Stomach (tissue), 9 donors: ENCODE data around the gene MAGI2. TPM values are rescaled to one million over a fixed set of nuclear protein-coding genes. Genes with fewer than 3 reads are reported as not detected.
A peak's percentile ranks its signal among the peaks of the same experiment; 100 is the strongest.

Experiments used
- DNase-seq, 2 donors: peaks; one replicate each; pipeline versions ENCODE4 v3.0.0 to v3.0.0-alpha.2; 2013 to 2019
- H3K27ac ChIP-seq, 5 donors: fragments of 200-600 bp in 4 of 5; sonication (generic) in 4 of 5; one replicate each; pipeline ENCODE4 v1.5.1; 2013 to 2019; ENCODE audit warnings: mild to moderate bottlenecking in 1 of 5, moderate library complexity in 1 of 5
- H3K27me3 ChIP-seq, 3 donors: fragments of 200-600 bp; sonication (generic); one replicate each; pipeline ENCODE4 v1.5.1; 2017 to 2019; ENCODE audit warnings: mixed run types in 1 of 3
- H3K36me3 ChIP-seq, 4 donors: fragments of 200-600 bp; sonication (generic); 1 replicate in 3 of 4; 2 replicates in 1 of 4; pipeline ENCODE4 v1.5.1; 2016 to 2019
- H3K4me1 ChIP-seq, 4 donors: fragments of 200-600 bp; sonication (generic); one replicate each; pipeline ENCODE4 v1.5.1; 2016 to 2019
- H3K4me3 ChIP-seq, 4 donors: fragments of 200-600 bp; sonication (generic) in 3 of 4; one replicate each; pipeline ENCODE4 v1.5.1; 2016 to 2019; ENCODE audit warnings: mild to moderate bottlenecking in 1 of 4
- H3K9me3 ChIP-seq, 4 donors: fragments of 200-600 bp; sonication (generic); one replicate each; pipeline ENCODE4 v1.5.1; 2016 to 2019
- EP300 ChIP-seq: sonication (generic); formaldehyde crosslinking; IDR thresholded peaks from one replicate; pipeline ENCODE4 v1.6.1; 2017; ENCODE audit warnings: antibody characterized with exemption
- POLR2A ChIP-seq, 4 donors: fragments of 450-650 bp; IDR thresholded peaks; one replicate each; pipeline ENCODE4 v1.6.1; 2016; ENCODE audit warnings: antibody characterized with exemption in 4 of 4, control low read depth in 2 of 4, mild to moderate bottlenecking in 1 of 4, moderate library complexity in 1 of 4
- POLR2AphosphoS5 ChIP-seq, 3 donors: sonication (generic); formaldehyde crosslinking; IDR thresholded peaks; one replicate each; pipeline ENCODE4 v1.6.1; 2016; ENCODE audit warnings: antibody characterized with exemption in 3 of 3
- WGBS, 5 donors: extraction: QIAGEN DNeasy Blood & Tissue Kit in 3 of 5; methylation state at CpG; one replicate each; pipeline versions ENCODE4 v1.1.5 to v1.1.7; 2013 to 2018; 5-methylcytosine and 5-hydroxymethylcytosine counted together
- intact Hi-C: fragments of 100-400 bp; cut with DNase I; formaldehyde crosslinking; loops from one replicate; pipeline ENCODE4 v1.15.1; 2023; ENCODE audit warnings: low total_unique reads
- polyA plus RNA-seq, 3 donors: library from polyadenylated mRNA; stranded (reverse); fragments of 200-250 nt; gene quantifications; one replicate each; pipeline ENCODE4 v1.2.3, GENCODE V29; 2013
- total RNA-seq, 5 donors: library from RNA; depleted of rRNA; stranded (reverse); fragments of >200 nt; gene quantifications; one replicate each; pipeline versions ENCODE4 v1.1.0 to v1.2.3, GENCODE V29; 2014 to 2016
- TF ChIP-seq, protein P1 (sequence below), 7 experiments: fragments of 450-650 bp in 4 of 7; fragments of 200-600 bp in 3 of 7; sonication (generic) in 3 of 7; IDR thresholded peaks; one replicate each; pipeline ENCODE4 v1.5.1; 2016 to 2019; ENCODE audit warnings: antibody characterized with exemption in 7 of 7, control low read depth in 2 of 7, mild to moderate bottlenecking in 1 of 7
- donor health status: healthy with polysubstance abuse.
- donor health status: Bipolar disorder and iron deficiency.
- donor health status: healthy.

Gene MAGI2
- total and polyA plus RNA-seq, 8 donors = 0.92 to 53.9 (median 5.8) TPM

DNA sequence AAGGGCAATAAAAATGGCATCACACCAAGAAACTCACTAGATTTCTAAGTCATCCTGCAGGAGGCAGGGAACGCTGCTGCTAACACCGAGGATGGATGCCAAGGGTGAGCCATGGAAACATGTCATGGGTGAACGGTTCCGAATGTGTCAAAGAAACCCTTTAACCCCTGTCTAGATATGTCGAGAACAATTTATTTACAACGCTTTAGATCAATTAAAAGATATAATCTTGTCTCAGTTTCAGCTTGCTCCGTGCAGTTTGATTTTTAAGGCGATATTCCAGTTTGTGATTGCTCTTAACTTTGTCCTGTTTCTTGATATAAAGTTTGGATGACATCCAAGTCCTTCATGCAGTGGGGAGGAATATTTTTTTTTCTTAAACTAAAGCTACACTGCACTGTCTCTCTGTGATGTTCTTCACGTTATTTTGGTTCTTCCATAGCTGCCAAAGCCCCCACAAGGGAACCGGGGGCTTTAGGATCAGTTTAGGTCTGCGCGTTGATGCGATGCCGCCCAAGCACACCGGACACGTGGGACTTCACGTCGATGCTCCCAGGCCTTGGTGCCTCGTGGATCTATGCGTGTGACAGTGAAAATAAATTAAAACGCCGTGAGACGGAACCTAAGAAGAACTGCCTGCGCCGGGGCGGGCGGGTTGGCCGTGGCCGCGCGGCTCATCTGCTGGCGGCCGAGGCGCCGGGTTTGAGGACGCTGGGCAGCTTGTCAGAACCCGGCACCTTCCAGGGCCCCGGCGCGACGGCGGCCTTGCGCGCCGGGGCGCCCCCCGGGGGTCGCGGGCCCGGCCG, 1434.6 kb downstream of the MAGI2 start:
- H3K27ac ChIP-seq = peak overlapping the region; percentile 77 to 99 (median 89)
- WGBS, 5 donors = 6 to 14% (median 9%) methylated on average over 23 to 51 of the region's 51 CpGs
- peak in 1 of 2 donors; percentile 65 for DNase-seq
- intact Hi-C loops = no loop called here
- TF ChIP-seq EP300 = no peak
- no peaks in the 10 kb centered on the region for H3K36me3 ChIP-seq
- peaks cover 8 to 34% (median 24%) of the 10 kb centered on the region in 4 donors for H3K4me1 ChIP-seq
- no peaks in the 10 kb centered on the region for H3K9me3 ChIP-seq
- H3K27me3 ChIP-seq = no peaks in the 10 kb centered on the region
- peak overlapping the region; percentile 48 to 56 (median 53) for H3K4me3 ChIP-seq

DNA sequence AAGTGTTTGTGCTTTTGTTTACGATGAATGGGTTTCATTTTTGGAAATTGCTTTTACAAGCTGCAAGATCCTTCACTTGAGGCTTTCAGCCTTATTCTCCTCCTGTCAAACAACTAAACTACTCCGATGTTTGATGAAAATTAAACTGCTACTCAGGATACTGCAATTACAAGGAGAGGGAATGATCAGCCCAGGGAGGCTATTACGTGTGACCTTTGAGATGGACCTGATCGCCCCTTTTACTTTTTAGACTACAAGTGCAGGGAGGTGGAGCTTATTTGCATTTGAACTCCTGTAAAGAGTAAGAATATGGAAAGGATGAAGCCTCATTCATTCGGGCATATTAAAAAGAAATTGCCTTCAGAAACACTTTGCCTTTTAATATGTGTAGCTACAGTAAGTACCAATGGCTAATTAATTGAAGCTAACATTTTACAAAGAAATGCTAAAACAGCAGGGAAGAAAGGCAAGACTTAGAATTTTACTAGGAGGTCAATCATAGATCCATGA, 1435.8 kb downstream of the MAGI2 start:
- Histone ChIP-seq H3K27ac (no peak overlapping the region), H3K4me3 (no peak overlapping the region), H3K36me3 (no peaks in the 10 kb centered on the region), H3K4me1 (peaks cover 8 to 34% (median 24%) of the 10 kb centered on the region in 4 donors), H3K27me3 (no peaks in the 10 kb centered on the region), H3K9me3 (no peaks in the 10 kb centered on the region)
- 72 to 83% (median 80%) methylated on average over 5 of the region's 5 CpGs for WGBS, 5 donors
- intact Hi-C loops = no loop called here
- TF ChIP-seq EP300 (no peak), POLR2AphosphoS5 (IDR thresholded peaks at IDR 0.05) (no peak), POLR2A (IDR thresholded peaks at IDR 0.05) (no peak)
- TF ChIP-seq, protein P1, sequence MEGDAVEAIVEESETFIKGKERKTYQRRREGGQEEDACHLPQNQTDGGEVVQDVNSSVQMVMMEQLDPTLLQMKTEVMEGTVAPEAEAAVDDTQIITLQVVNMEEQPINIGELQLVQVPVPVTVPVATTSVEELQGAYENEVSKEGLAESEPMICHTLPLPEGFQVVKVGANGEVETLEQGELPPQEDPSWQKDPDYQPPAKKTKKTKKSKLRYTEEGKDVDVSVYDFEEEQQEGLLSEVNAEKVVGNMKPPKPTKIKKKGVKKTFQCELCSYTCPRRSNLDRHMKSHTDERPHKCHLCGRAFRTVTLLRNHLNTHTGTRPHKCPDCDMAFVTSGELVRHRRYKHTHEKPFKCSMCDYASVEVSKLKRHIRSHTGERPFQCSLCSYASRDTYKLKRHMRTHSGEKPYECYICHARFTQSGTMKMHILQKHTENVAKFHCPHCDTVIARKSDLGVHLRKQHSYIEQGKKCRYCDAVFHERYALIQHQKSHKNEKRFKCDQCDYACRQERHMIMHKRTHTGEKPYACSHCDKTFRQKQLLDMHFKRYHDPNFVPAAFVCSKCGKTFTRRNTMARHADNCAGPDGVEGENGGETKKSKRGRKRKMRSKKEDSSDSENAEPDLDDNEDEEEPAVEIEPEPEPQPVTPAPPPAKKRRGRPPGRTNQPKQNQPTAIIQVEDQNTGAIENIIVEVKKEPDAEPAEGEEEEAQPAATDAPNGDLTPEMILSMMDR (IDR thresholded peaks at IDR 0.05) = no peak
- DNase-seq = no peak

DNA sequence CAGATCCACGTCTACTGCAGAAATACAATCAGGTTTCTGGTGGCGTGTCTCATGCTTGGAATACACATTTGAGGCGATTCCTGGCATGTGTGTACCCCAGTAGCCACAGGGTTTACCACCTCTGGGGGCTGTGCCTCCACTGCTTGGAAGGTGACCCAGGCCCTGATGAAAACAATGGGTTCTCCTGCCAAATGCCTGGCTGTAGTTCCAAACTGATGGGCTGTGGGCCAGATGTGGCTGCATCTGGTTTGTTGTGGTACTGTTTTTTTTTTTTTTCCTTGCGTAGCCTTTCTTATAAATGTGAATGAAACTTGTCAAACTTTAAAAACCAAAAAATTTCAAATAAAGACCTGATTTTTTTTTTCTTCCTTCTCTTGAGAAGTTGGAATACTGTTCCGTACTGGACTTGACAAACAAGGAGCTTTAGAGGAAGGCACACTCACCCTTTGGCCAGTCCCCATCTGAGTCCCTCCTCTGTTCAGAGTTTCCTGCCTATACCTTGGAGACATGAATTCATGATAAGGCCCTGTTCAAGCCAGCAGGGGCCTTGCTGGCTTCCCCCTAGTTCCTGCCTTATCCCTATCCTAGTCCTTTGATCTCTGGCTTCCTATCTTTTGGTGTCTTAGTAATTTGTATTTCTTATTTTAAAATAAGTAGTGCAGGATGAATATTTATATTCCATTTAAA, 1437.8 kb downstream of the MAGI2 start:
- intact Hi-C loops = no loop called here
- Histone ChIP-seq H3K9me3 (no peaks in the 10 kb centered on the region), H3K27ac (no peak overlapping the region), H3K4me3 (no peak overlapping the region), H3K4me1 (peaks cover 8 to 30% (median 24%) of the 10 kb centered on the region in 4 donors), H3K27me3 (no peaks in the 10 kb centered on the region), H3K36me3 (no peaks in the 10 kb centered on the region)
- DNase-seq = no peak
- no peak for TF ChIP-seq EP300
- no peak for TF ChIP-seq POLR2A (IDR thresholded peaks at IDR 0.05)
- TF ChIP-seq POLR2AphosphoS5 (IDR thresholded peaks at IDR 0.05) = no peak
- TF ChIP-seq, protein P1 (IDR thresholded peaks at IDR 0.05) = no peak
- 68 to 78% (median 72%) methylated on average over 5 of the region's 5 CpGs for WGBS, 5 donors

DNA sequence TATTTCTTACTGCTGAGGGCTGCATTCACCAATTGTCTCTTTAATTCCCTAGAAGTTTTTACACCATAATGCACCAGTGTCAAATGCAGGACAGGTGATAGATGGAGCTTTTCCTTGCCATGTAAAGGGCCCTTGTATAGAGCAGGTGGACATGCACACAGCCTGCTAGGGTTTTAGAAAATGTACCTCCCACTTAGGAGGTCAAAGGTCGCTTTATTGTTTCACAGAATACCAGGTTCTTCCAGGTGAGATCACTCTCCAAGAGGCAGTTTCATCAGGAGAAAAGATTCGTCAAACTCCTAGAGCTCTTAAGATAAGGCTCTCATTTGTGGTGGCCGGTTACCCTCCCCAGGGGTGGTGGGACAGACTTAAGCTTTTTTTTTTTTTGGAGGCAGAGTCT, 1439.1 kb downstream of the MAGI2 start:
- Histone ChIP-seq H3K27me3 (no peaks in the 10 kb centered on the region), H3K4me1 (peaks cover 8 to 22% (median 17%) of the 10 kb centered on the region in 4 donors), H3K27ac (no peak overlapping the region), H3K4me3 (no peak overlapping the region), H3K9me3 (no peaks in the 10 kb centered on the region), H3K36me3 (no peaks in the 10 kb centered on the region)
- TF ChIP-seq, protein P1 (IDR thresholded peaks at IDR 0.05) = no peak
- no peak for TF ChIP-seq POLR2AphosphoS5 (IDR thresholded peaks at IDR 0.05)
- no peak for TF ChIP-seq EP300
- TF ChIP-seq POLR2A (IDR thresholded peaks at IDR 0.05) = no peak
- DNase-seq = no peak
- WGBS, 5 donors = 65 to 72% (median 70%) methylated on average over 3 of the region's 3 CpGs
- intact Hi-C loops = no loop called here
